ENCODE data around the gene RGSL1.

Gene RGSL1

GRCh38 chr1:182589931-182590330, 140.0 kb downstream of the RGSL1 start:
- no peak for DNase-seq

GRCh38 chr1:182595641-182596240, 145.8 kb downstream of the RGSL1 start:
- DNase-seq, result peak; percentile 82 to 85

- DNase-seq, result no peak
These were observed 147.0 kb downstream of the RGSL1 start for GRCh38 chr1:182596934-182597333.

- DNase-seq, result no peak
These were observed 148.3 kb downstream of the RGSL1 start for GRCh38 chr1:182598296-182598695.

GRCh38 chr1:182599339-182599738, 149.4 kb downstream of the RGSL1 start:
- peak; percentile 51 to 59 for DNase-seq

GRCh38 chr1:182600036-182600713, 150.2 kb downstream of the RGSL1 start:
- no peak for DNase-seq

- DNase-seq, result no peak
These were observed 150.9 kb downstream of the RGSL1 start for GRCh38 chr1:182600745-182601415.

GRCh38 chr1:182601416-182601786, 151.5 kb downstream of the RGSL1 start:
- peak; percentile 71 to 75 for DNase-seq

GRCh38 chr1:182601913-182602312, 152.0 kb downstream of the RGSL1 start:
- no peak for DNase-seq

GRCh38 chr1:182602935-182603645, 153.1 kb downstream of the RGSL1 start:
- no peak for DNase-seq

GRCh38 chr1:182603646-182604174, 153.8 kb downstream of the RGSL1 start:
- no peak for DNase-seq

GRCh38 chr1:182604175-182605164, 154.5 kb downstream of the RGSL1 start, which contains the start of gene RGS16:
RGS16 (minus strand) TSS chr1:182604389; CDS start chr1:182604259, 130 bp downstream.
- peak; percentile 96 to 97 for DNase-seq

- DNase-seq, result no peak
These were observed 157.6 kb downstream of the RGSL1 start for GRCh38 chr1:182607566-182607965.

- DNase-seq, result no peak
These were observed 158.3 kb downstream of the RGSL1 start for GRCh38 chr1:182608236-182608635.

GRCh38 chr1:182608845-182609610, 159.1 kb downstream of the RGSL1 start:
- no peak for DNase-seq
